ENCODE results near the gene OTUB1.
"Not testable (repeated sequence)": the region's sequence is repeated elsewhere in the genome, so short reads cannot be mapped to it uniquely, and the experiment has no call there.

OTUB1 gene

GRCh38 chr11:64026575-64027205, 40.5 kb downstream of the OTUB1 start:
- DNase-seq = no peak

GRCh38 chr11:64027651-64028397, 41.6 kb downstream of the OTUB1 start:
- no peak for DNase-seq

GRCh38 chr11:64028398-64029115, 42.3 kb downstream of the OTUB1 start:
- DNase-seq = no peak

GRCh38 chr11:64029773-64030172, 43.5 kb downstream of the OTUB1 start:
- no peak for DNase-seq

GRCh38 chr11:64031001-64031400, 44.8 kb downstream of the OTUB1 start:
- DNase-seq = no peak

GRCh38 chr11:64032050-64032449, 45.8 kb downstream of the OTUB1 start:
- no peak for DNase-seq

GRCh38 chr11:64034411-64034811, 48.2 kb downstream of the OTUB1 start:
- no peak for DNase-seq

GRCh38 chr11:64035081-64035524, 48.9 kb downstream of the OTUB1 start:
- no peak for DNase-seq

- DNase-seq = no peak
Measured at GRCh38 chr11:64035576-64035975, 49.3 kb downstream of the OTUB1 start, which contains the start of gene FLRT1. FLRT1 (plus strand) TSS chr11:64035931; CDS start chr11:64116268, 80,337 bp downstream.

- no peak for DNase-seq
Measured at GRCh38 chr11:64036087-64037026, 50.1 kb downstream of the OTUB1 start.

- no peak for DNase-seq
Measured at GRCh38 chr11:64037027-64037634, 50.9 kb downstream of the OTUB1 start.

GRCh38 chr11:64038500-64038899, 52.3 kb downstream of the OTUB1 start:
- no peak for DNase-seq

GRCh38 chr11:64039012-64039665, 52.9 kb downstream of the OTUB1 start:
- no peak for DNase-seq

- no peak for DNase-seq
Measured at GRCh38 chr11:64040684-64041322, 54.6 kb downstream of the OTUB1 start.

- no peak for DNase-seq
Measured at GRCh38 chr11:64041846-64042245, 55.6 kb downstream of the OTUB1 start.

- DNase-seq = no peak
Measured at GRCh38 chr11:64042301-64042700, 56.1 kb downstream of the OTUB1 start.

GRCh38 chr11:64043545-64043944, 57.3 kb downstream of the OTUB1 start:
- DNase-seq = no peak

- DNase-seq = no peak
Measured at GRCh38 chr11:64044730-64045393, 58.6 kb downstream of the OTUB1 start.

GRCh38 chr11:64045700-64046099, 59.5 kb downstream of the OTUB1 start:
- no peak for DNase-seq

- DNase-seq = not testable (repeated sequence)
Measured at GRCh38 chr11:64047373-64047772, 61.1 kb downstream of the OTUB1 start.

Data from CD4-positive, alpha-beta T cell treated with Interleukin-10 for 1 hour (primary cell).